A673 (cell line): Measurements from ENCODE around the gene TNFRSF25. TPM values are rescaled to one million over a fixed set of nuclear protein-coding genes. Genes with fewer than 3 reads are reported as not detected.

Experiments
- BruUV-seq: library from RNA; stranded (reverse); fragments of 400-500 nt; replicated peaks from 2 replicates; lab custom pipeline; 2021; lab: Mats Ljungman, UMichigan
- CTCF ChIA-PET: fragments of 300-600 bp; sonication (Branson Sonifier 250); formaldehyde crosslinking; loops from one replicate; lab custom pipeline; 2022; ENCODE audit warnings: antibody characterized with exemption; lab: Charles Lee
- POLR2A ChIA-PET: fragments of 300-600 bp; sonication (Branson Sonifier 250); formaldehyde crosslinking; loops from one replicate; lab custom pipeline; 2022; ENCODE audit warnings: antibody characterized with exemption; ENCODE audit not compliant: low non-redundant PET; lab: Charles Lee
- DNase-seq: peaks from one replicate; pipeline ENCODE4 v3.0.0-alpha.2; 2015; ENCODE audit warnings: low spot score
- H3K27ac ChIP-seq: fragments of 200-600 bp; sonication (generic); 2 replicates; pipeline ENCODE4 v1.5.1; 2016; ENCODE audit warnings: mixed run types, low read depth, mild to moderate bottlenecking, mixed read lengths, antibody characterized with exemption, low read length; ENCODE audit not compliant: poor library complexity, severe bottlenecking
- H3K27me3 ChIP-seq: fragments of 200-600 bp; sonication (generic); replicated peaks from 2 replicates; pipeline ENCODE4 v1.6.1; 2017; ENCODE audit warnings: mixed run types, low read depth, mild to moderate bottlenecking, mixed read lengths, antibody characterized with exemption, low read length; ENCODE audit not compliant: insufficient read depth, poor library complexity
- H3K36me3 ChIP-seq: fragments of 200-600 bp; sonication (generic); 2 replicates; pipeline ENCODE4 v1.6.1; 2016; ENCODE audit warnings: mixed run types, mild to moderate bottlenecking, mixed read lengths, antibody characterized with exemption, low read length; ENCODE audit not compliant: insufficient read depth, poor library complexity, severe bottlenecking
- H3K4me1 ChIP-seq: fragments of 200-600 bp; sonication (generic); 2 replicates; pipeline ENCODE4 v1.6.1; 2017; ENCODE audit warnings: mixed run types, mild to moderate bottlenecking, mixed read lengths, antibody characterized with exemption, low read length; ENCODE audit not compliant: insufficient read depth, poor library complexity, severe bottlenecking
- H3K4me3 ChIP-seq: fragments of 200-600 bp; sonication (generic); 2 replicates; pipeline ENCODE4 v1.5.1; 2016; ENCODE audit warnings: low read depth, mixed run types, mild to moderate bottlenecking, mixed read lengths, low read length; ENCODE audit not compliant: poor library complexity, severe bottlenecking
- H3K9me3 ChIP-seq: fragments of 200-600 bp; sonication (generic); 2 replicates; pipeline ENCODE4 v1.6.1; 2016; ENCODE audit warnings: mixed run types, low read depth, mild to moderate bottlenecking, mixed read lengths, antibody characterized with exemption, low read length; ENCODE audit not compliant: poor library complexity, severe bottlenecking
- EZH2 ChIP-seq: fragments of 200-600 bp; sonication (generic); IDR thresholded peaks from 2 replicates; pipeline ENCODE4 v1.6.1; 2017; ENCODE audit warnings: borderline replicate concordance, low read depth, mild to moderate bottlenecking, mixed read lengths, antibody characterized with exemption, low read length; ENCODE audit not compliant: poor library complexity, severe bottlenecking
- intact Hi-C: fragments of 100-400 bp; cut with micrococcal nuclease; formaldehyde crosslinking; loops from one replicate; pipeline ENCODE4 v1.10.0; 2022; ENCODE audit not compliant: unreplicated experiment
- total RNA-seq: library from RNA; stranded (reverse); gene quantifications from 2 replicates; pipeline ENCODE4 v1.2.3, GENCODE V29; 2021
- TF ChIP-seq, protein P1 (sequence below): fragments of 300-800, 200-600 bp; sonication (generic); conservative IDR thresholded peaks from 2 replicates; pipeline ENCODE4 v1.5.1; 2017; ENCODE audit warnings: low read depth, mild to moderate bottlenecking, antibody characterized with exemption, low read length, moderate library complexity, mixed read lengths

TNFRSF25 gene
- total RNA-seq, 1 experiment from 2014 or later = 0.97 TPM

- no TSS peak for BruUV-seq
- no peaks in the 10 kb centered on the region for H3K36me3 ChIP-seq
- POLR2A ChIA-PET = no interaction called here
- no peaks in the 10 kb centered on the region for H3K27me3 ChIP-seq
- DNase-seq = no peak
- TF ChIP-seq, protein P1, sequence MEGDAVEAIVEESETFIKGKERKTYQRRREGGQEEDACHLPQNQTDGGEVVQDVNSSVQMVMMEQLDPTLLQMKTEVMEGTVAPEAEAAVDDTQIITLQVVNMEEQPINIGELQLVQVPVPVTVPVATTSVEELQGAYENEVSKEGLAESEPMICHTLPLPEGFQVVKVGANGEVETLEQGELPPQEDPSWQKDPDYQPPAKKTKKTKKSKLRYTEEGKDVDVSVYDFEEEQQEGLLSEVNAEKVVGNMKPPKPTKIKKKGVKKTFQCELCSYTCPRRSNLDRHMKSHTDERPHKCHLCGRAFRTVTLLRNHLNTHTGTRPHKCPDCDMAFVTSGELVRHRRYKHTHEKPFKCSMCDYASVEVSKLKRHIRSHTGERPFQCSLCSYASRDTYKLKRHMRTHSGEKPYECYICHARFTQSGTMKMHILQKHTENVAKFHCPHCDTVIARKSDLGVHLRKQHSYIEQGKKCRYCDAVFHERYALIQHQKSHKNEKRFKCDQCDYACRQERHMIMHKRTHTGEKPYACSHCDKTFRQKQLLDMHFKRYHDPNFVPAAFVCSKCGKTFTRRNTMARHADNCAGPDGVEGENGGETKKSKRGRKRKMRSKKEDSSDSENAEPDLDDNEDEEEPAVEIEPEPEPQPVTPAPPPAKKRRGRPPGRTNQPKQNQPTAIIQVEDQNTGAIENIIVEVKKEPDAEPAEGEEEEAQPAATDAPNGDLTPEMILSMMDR = no peak
- no peak for TF ChIP-seq EZH2
- H3K4me1 ChIP-seq = no peaks in the 10 kb centered on the region
- H3K27ac ChIP-seq = no peak overlapping the region
- intact Hi-C loops = no loop called here
- no peak overlapping the region for H3K4me3 ChIP-seq
- no peaks in the 10 kb centered on the region for H3K9me3 ChIP-seq
- CTCF ChIA-PET = no interaction called here
These were observed 46.9 kb upstream of the TNFRSF25 start for GRCh38 chr1:6512908-6513280.

DNA sequence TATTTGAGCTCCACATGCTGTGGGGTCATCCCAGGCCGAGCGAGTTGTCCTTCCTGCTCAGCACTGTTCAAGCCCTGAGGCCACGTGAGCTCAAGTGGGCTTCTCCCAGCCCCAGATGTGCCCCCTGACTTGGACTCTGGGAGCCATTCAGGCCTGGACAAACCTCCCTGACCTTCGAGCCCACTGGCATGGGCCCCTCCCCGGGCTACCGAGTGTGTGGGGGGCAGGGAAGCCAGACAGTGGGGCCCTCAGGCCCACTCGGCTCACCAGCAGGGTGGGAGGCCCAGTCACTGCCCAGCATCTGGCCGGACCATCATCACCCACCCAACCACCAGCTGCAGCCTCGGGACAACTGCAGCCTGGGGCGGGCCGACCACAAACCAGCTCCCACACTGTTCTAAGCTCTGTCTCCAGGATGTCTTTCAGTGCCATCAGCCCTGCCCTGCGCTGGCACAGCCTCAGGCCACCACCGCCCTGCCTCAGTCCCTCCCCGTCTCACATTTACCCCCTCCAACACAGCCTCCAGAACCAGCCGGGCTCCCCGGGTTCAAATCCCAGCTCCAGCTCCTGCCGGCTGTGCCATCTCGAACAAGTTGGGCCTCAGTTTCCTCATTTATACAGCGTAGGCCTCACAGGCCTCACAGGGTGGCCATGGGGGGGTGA is 46.4 kb upstream of the TNFRSF25 start:
- H3K4me3 ChIP-seq = no peak overlapping the region
- ChIA-PET POLR2A (no interaction called here), CTCF (no interaction called here)
- TF ChIP-seq, protein P1 = no peak
- no peak for TF ChIP-seq EZH2
- DNase-seq = no peak
- no peaks in the 10 kb centered on the region for H3K27me3 ChIP-seq
- H3K36me3 ChIP-seq = no peaks in the 10 kb centered on the region
- BruUV-seq = no TSS peak
- no peaks in the 10 kb centered on the region for H3K9me3 ChIP-seq
- no peak overlapping the region for H3K27ac ChIP-seq
- H3K4me1 ChIP-seq = no peaks in the 10 kb centered on the region
- intact Hi-C loops = no loop called here

GRCh38 chr1:6511561-6512244 is 45.7 kb upstream of the TNFRSF25 start:
- no peak for DNase-seq
- TF ChIP-seq, protein P1 = no peak
- no peak overlapping the region for H3K27ac ChIP-seq
- H3K4me1 ChIP-seq = no peaks in the 10 kb centered on the region
- H3K4me3 ChIP-seq = no peak overlapping the region
- intact Hi-C loops = no loop called here
- no peaks in the 10 kb centered on the region for H3K27me3 ChIP-seq
- no peaks in the 10 kb centered on the region for H3K9me3 ChIP-seq
- POLR2A ChIA-PET = no interaction called here
- H3K36me3 ChIP-seq = no peaks in the 10 kb centered on the region
- CTCF ChIA-PET = no interaction called here
- BruUV-seq = no TSS peak
